Naive B cell (primary cell): ENCODE data around the gene WDHD1. TPM values are rescaled to one million over a fixed set of nuclear protein-coding genes. Genes with fewer than 3 reads are reported as not detected.
"Not testable (repeated sequence)": the region's sequence is repeated elsewhere in the genome, so short reads cannot be mapped to it uniquely, and the experiment has no call there.

Experiments used
- ATAC-seq, 2 donors: fragments of 150-1000 bp; cut with Tn5 transposase; 2 replicates each; pipeline ENCODE4 v1.10.0; 2021; ENCODE audit warnings: low read depth in 2 of 2, mild to moderate bottlenecking in 2 of 2, moderate library complexity in 2 of 2
- DNase-seq: peaks from one replicate; pipeline ENCODE4 v3.0.0; 2022
- H3K27ac Mint-ChIP-seq, 6 donors: one replicate each; pipeline ENCODE4 v1.8.0; 2020 to 2022; ENCODE audit warnings: mild to moderate bottlenecking in 6 of 6, mixed read lengths in 6 of 6, moderate library complexity in 5 of 6, inconsistent platforms in 2 of 6
- H3K27me3 Mint-ChIP-seq, 3 donors: one replicate each; pipeline ENCODE4 v1.8.0; 2021 to 2022; ENCODE audit warnings: mixed read lengths in 3 of 3, mild to moderate bottlenecking in 1 of 3
- H3K36me3 Mint-ChIP-seq, 2 donors: one replicate each; pipeline ENCODE4 v1.8.0; 2020 to 2022; ENCODE audit warnings: mixed read lengths in 2 of 2, inconsistent platforms in 1 of 2, mild to moderate bottlenecking in 1 of 2
- H3K4me1 Mint-ChIP-seq, 3 donors: one replicate each; pipeline ENCODE4 v1.8.0; 2020 to 2022; ENCODE audit warnings: mixed read lengths in 3 of 3, inconsistent platforms in 1 of 3, mild to moderate bottlenecking in 1 of 3, moderate library complexity in 1 of 3
- H3K4me3 Mint-ChIP-seq, 8 donors: one replicate each; pipeline ENCODE4 v1.8.0; 2020 to 2022; ENCODE audit warnings: mild to moderate bottlenecking in 8 of 8, mixed read lengths in 8 of 8, moderate library complexity in 8 of 8, inconsistent platforms in 2 of 8
- H3K9me3 Mint-ChIP-seq, 7 donors: one replicate each; pipeline ENCODE4 v1.8.0; 2020 to 2022; ENCODE audit warnings: mixed read lengths in 7 of 7, mild to moderate bottlenecking in 5 of 7, inconsistent platforms in 2 of 7, moderate library complexity in 1 of 7
- polyA plus RNA-seq, 6 donors: library from polyadenylated mRNA; unstranded; fragments of 300-500 nt; fragmentation: Illumina TruSeq; gene quantifications; one replicate each; pipeline ENCODE4 v1.2.3, GENCODE V29; 2021; ENCODE audit warnings: low read depth in 6 of 6

Gene WDHD1
- polyA plus RNA-seq, 6 donors from 2014 or later, result 2.5 to 5.4 (median 3.1) TPM; not detected in 1

GRCh38 chr14:55031190-55031589 is 4.3 kb upstream of the WDHD1 start:
- no peaks in the 10 kb centered on the region for H3K9me3 Mint-ChIP-seq
- no peaks in the 10 kb centered on the region for H3K27me3 Mint-ChIP-seq
- peaks cover 23 to 29% (median 28%) of the 10 kb centered on the region in 3 donors for H3K4me1 Mint-ChIP-seq

GRCh38 chr14:55028476-55028875 is 1.6 kb upstream of the WDHD1 start:
- Mint-ChIP-seq H3K27ac (peak overlapping the region in 4 of 6 donors; percentile 54 to 92 (median 78)), H3K9me3 (no peaks in the 10 kb centered on the region), H3K36me3 (no peaks in the 10 kb centered on the region), H3K4me3 (peak overlapping the region; percentile 55 to 96 (median 94)), H3K27me3 (no peaks in the 10 kb centered on the region), H3K4me1 (peaks cover 30 to 39% (median 35%) of the 10 kb centered on the region in 3 donors)
- no peak for DNase-seq
- no peak for ATAC-seq

More at GRCh38 chr14:55031190-55031589, 4.3 kb upstream of the WDHD1 start:
- peak overlapping the region in 1 of 8 donors; percentile 12 for H3K4me3 Mint-ChIP-seq
- no peak for DNase-seq
- peak overlapping the region in 1 of 6 donors; percentile 75 for H3K27ac Mint-ChIP-seq
- no peak for ATAC-seq
- H3K36me3 Mint-ChIP-seq, result no peaks in the 10 kb centered on the region

- Mint-ChIP-seq H3K27me3 (no peaks in the 10 kb centered on the region), H3K9me3 (no peaks in the 10 kb centered on the region), H3K4me3 (peak overlapping the region; percentile 90 to 97 (median 94)), H3K4me1 (peaks cover 30 to 39% (median 35%) of the 10 kb centered on the region in 3 donors), H3K36me3 (no peaks in the 10 kb centered on the region), H3K27ac (peak overlapping the region in 5 of 6 donors; percentile 75 to 98 (median 96))
- DNase-seq (no peak), ATAC-seq (no peak)
These were observed 1.2 kb upstream of the WDHD1 start for GRCh38 chr14:55028066-55028465.

DNA sequence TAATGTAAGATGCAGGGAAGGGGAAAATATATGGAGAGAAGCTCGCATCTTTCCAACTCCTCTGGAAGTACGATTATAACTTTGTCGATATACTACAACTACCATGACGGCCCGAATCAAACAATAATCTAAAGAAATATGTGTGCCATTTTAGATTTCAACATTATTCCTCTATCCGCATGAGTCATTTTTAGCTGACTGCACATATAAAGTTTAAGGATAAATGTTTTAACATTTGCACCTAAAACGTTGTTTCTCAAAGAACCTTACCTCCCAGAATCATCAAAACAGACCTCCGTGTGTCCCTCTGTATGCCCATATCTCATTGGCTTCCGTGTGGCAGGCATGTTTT is 482 bp downstream of the WDHD1 start:
- peak overlapping the region; percentile 92 to 98 (median 96) for H3K27ac Mint-ChIP-seq
- H3K9me3 Mint-ChIP-seq, result no peaks in the 10 kb centered on the region
- DNase-seq (no peak), ATAC-seq (no peak)
- H3K36me3 Mint-ChIP-seq, result no peaks in the 10 kb centered on the region
- H3K27me3 Mint-ChIP-seq, result no peaks in the 10 kb centered on the region
- peaks cover 32 to 37% (median 35%) of the 10 kb centered on the region in 3 donors for H3K4me1 Mint-ChIP-seq
- H3K4me3 Mint-ChIP-seq, result peak overlapping the region; percentile 90 to 97 (median 94)

DNA sequence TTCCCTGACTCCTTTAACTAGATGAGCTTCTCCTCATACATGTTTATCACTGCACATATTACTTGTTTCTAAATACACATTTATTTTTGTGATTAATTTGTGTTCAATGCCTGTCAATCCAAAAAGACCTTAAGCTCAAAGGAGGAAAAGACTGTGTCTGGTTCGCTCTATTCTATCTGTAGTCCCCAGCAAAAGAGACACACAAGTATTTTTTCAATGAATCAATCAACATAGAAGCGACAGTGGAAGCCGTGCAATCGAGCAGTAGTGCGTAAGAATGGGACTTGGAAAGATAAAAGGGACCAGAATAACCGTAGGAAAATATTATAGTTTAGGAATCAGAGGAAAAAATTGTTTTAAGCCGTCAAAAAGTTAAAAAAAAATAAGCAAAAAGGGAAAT is 951 bp downstream of the WDHD1 start:
- Mint-ChIP-seq H3K27ac (peak overlapping the region in 4 of 6 donors; percentile 7 to 97 (median 78)), H3K36me3 (no peaks in the 10 kb centered on the region), H3K9me3 (no peaks in the 10 kb centered on the region), H3K4me1 (peaks cover 27 to 35% (median 33%) of the 10 kb centered on the region in 3 donors), H3K27me3 (no peaks in the 10 kb centered on the region), H3K4me3 (peak overlapping the region; percentile 90 to 97 (median 94))
- ATAC-seq (no peak), DNase-seq (no peak)

DNA sequence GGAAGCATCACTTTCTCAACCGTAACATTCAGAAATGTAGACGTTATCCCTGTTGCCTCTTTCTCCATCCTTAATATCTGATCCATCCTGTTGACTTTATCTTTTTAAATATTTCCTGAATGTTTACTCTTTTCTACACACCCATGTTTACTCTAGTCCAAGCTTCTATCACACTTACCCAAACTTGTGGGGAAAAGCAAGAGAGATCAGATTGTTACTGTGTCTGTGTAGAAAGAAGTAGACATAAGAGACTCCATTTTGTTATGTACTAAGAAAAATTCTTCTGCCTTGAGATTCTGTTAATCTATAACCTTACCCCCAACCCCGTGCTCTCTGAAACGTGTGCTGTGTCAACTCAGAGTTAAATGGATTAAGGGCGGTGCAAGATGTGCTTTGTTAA is 2.5 kb downstream of the WDHD1 start:
- H3K27me3 Mint-ChIP-seq, H3K9me3 Mint-ChIP-seq, ATAC-seq, H3K36me3 Mint-ChIP-seq, DNase-seq: not testable (repeated sequence)
- H3K4me1 Mint-ChIP-seq, result peaks cover 34 to 39% (median 36%) of the 10 kb centered on the region in 3 donors
- peak overlapping the region in 1 of 6 donors; percentile 19 for H3K27ac Mint-ChIP-seq
- H3K4me3 Mint-ChIP-seq, result peak overlapping the region in 1 of 8 donors; percentile 42

- Mint-ChIP-seq H3K27me3 (no peaks in the 10 kb centered on the region), H3K4me3 (no peak overlapping the region), H3K4me1 (peaks cover 6 to 10% (median 6%) of the 10 kb centered on the region in 3 donors), H3K9me3 (no peaks in the 10 kb centered on the region), H3K27ac (peak overlapping the region in 4 of 6 donors; percentile 3 to 33 (median 18)), H3K36me3 (no peaks in the 10 kb centered on the region)
- ATAC-seq (no peak), DNase-seq (no peak)
These were observed 6.8 kb downstream of the WDHD1 start for GRCh38 chr14:55019968-55020554.

- Mint-ChIP-seq H3K4me3 (no peak overlapping the region), H3K27me3 (no peaks in the 10 kb centered on the region), H3K9me3 (no peaks in the 10 kb centered on the region), H3K27ac (no peak overlapping the region), H3K36me3 (peaks cover 0 to 17% of the 10 kb centered on the region in 2 donors), H3K4me1 (peaks cover 2% of the 10 kb centered on the region in 3 donors)
- ATAC-seq (no peak), DNase-seq (no peak)
These were observed 11.9 kb downstream of the WDHD1 start for GRCh38 chr14:55015006-55015405.

GRCh38 chr14:55005071-55005470 is 21.8 kb downstream of the WDHD1 start:
- no peaks in the 10 kb centered on the region for H3K9me3 Mint-ChIP-seq
- ATAC-seq, result no peak
- peaks cover 0 to 5% (median 0%) of the 10 kb centered on the region in 3 donors for H3K4me1 Mint-ChIP-seq
- H3K27ac Mint-ChIP-seq, result no peak overlapping the region
- H3K36me3 Mint-ChIP-seq, result peaks cover 6 to 11% of the 10 kb centered on the region in 2 donors
- H3K27me3 Mint-ChIP-seq, result no peaks in the 10 kb centered on the region
- no peak for DNase-seq
- H3K4me3 Mint-ChIP-seq, result no peak overlapping the region

DNA sequence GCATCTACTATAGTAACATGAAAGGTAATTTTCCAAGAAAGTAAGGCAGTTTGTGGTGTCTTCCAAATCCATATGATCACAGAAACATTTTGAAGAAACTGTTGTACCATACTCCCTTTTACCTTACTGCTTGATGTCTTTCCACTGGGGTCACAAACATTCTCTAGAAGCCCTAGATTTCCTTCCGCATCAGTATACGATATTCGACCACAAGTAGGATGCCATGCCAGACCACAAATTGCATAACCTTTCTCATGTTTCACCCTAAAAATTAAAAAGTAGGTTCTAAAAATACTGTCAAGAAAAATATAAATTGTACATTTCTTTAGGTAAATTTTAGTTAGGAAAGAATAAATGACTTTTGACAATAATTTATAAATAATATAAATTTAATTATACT is 26.5 kb downstream of the WDHD1 start:
- ATAC-seq (no peak), DNase-seq (no peak)
- Mint-ChIP-seq H3K4me3 (no peak overlapping the region), H3K4me1 (peaks cover 0 to 5% (median 0%) of the 10 kb centered on the region in 3 donors), H3K27ac (no peak overlapping the region), H3K27me3 (no peaks in the 10 kb centered on the region), H3K36me3 (peaks cover 6 to 18% of the 10 kb centered on the region in 2 donors), H3K9me3 (peaks cover 0 to 2% (median 0%) of the 10 kb centered on the region in 7 donors)

DNA sequence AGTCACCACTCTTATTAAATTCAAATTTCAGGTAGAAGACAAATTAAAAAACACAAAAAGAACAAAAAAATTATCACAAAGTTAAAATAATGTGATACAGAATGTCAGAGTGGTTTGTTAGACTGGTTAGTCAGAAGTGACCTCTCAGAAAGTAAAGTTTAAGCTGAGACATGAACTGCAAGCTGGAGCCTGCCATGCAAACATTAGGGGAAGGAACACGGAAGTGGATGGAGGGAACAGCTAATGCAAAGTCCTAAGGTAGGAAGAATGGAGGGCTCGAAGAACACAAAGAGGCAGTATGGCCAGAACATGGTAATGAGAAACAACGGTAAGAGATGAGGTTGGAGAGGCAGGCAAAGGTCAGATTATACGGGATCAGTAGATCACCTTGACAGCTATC is 41.7 kb downstream of the WDHD1 start:
- Mint-ChIP-seq H3K36me3 (peaks cover 7 to 17% of the 10 kb centered on the region in 2 donors), H3K27me3 (no peaks in the 10 kb centered on the region), H3K27ac (peak overlapping the region in 1 of 6 donors; percentile 54)

DNA sequence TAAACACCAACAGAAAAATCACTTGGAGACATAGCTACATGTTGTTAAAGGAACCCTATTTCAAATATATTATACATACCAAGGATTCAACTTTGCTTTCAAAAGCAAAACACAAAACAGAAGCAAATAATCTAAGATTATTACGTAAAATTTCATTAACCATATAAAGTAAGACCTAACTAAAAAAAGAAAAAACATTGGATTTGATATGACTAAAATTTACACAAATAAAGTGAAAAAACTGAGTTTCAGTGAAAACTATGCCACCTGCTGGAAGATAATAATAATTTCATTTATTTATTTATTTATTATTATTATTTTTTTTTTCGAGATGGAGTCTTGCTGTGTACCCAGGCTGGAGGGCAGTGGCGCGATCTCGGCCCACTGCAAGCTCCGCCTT is 45.2 kb downstream of the WDHD1 start:
- H3K27me3 Mint-ChIP-seq, result no peaks in the 10 kb centered on the region
- H3K36me3 Mint-ChIP-seq, result peaks cover 9 to 13% of the 10 kb centered on the region in 2 donors

More for the DNA sequence above, 41.7 kb downstream of the WDHD1 start:
- no peaks in the 10 kb centered on the region for H3K4me1 Mint-ChIP-seq
- no peak overlapping the region for H3K4me3 Mint-ChIP-seq
- no peaks in the 10 kb centered on the region for H3K9me3 Mint-ChIP-seq
- no peak for DNase-seq
- ATAC-seq, result no peak

GRCh38 chr14:54979039-54979438 is 47.9 kb downstream of the WDHD1 start:
- DNase-seq, result no peak
- H3K9me3 Mint-ChIP-seq, result no peaks in the 10 kb centered on the region
- H3K4me3 Mint-ChIP-seq, result no peak overlapping the region
- peaks cover 0 to 5% of the 10 kb centered on the region in 2 donors for H3K36me3 Mint-ChIP-seq
- H3K27me3 Mint-ChIP-seq, result no peaks in the 10 kb centered on the region
- peak overlapping the region in 2 of 6 donors; percentile 51 to 72 for H3K27ac Mint-ChIP-seq
- ATAC-seq, result no peak
- H3K4me1 Mint-ChIP-seq, result no peaks in the 10 kb centered on the region

More for the DNA sequence above, 45.2 kb downstream of the WDHD1 start:
- Mint-ChIP-seq H3K4me3 (no peak overlapping the region), H3K4me1 (no peaks in the 10 kb centered on the region), H3K27ac (no peak overlapping the region), H3K9me3 (no peaks in the 10 kb centered on the region)
- ATAC-seq (no peak), DNase-seq (no peak)

GRCh38 chr14:54976316-54976715 is 50.6 kb downstream of the WDHD1 start:
- no peaks in the 10 kb centered on the region for H3K4me1 Mint-ChIP-seq
- DNase-seq (no peak), ATAC-seq (no peak)
- H3K27me3 Mint-ChIP-seq, result no peaks in the 10 kb centered on the region
- H3K27ac Mint-ChIP-seq, result no peak overlapping the region
- no peak overlapping the region for H3K4me3 Mint-ChIP-seq
- H3K36me3 Mint-ChIP-seq, result peaks cover 0 to 5% of the 10 kb centered on the region in 2 donors
- H3K9me3 Mint-ChIP-seq, result no peaks in the 10 kb centered on the region
